Stimulated activated CD4-positive, alpha-beta T cell treated with anti-CD3 and anti-CD28 coated beads, Interleukin-4, amount 100 ng/mL, for 1 hour (primary cell): ENCODE data around the gene ZNF407.

ENCODE experiments used
- DNase-seq: peaks from one replicate; pipeline ENCODE4 v3.0.0-alpha.2; 2020

The ZNF407 gene

DNA sequence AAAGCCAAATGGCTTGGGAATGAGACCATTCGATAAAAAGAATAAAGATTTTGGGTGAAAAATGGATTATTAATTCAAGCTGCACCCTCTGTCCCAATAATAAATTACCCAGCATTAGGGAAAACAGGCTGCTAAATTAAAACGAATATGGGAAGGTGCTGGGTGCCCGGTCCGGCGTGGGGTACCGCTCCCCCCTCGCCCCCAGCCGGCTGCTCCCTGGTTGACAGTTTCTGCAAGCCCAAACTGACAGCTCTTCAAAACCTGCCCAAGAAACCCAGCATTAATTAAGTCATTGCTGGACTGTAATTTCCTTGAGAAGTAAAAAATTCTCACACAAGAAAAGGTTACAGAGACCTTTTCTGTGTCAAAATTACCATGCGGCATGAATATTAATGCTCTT lies 512.6 kb downstream of the ZNF407 start:
- no peak for DNase-seq

DNA sequence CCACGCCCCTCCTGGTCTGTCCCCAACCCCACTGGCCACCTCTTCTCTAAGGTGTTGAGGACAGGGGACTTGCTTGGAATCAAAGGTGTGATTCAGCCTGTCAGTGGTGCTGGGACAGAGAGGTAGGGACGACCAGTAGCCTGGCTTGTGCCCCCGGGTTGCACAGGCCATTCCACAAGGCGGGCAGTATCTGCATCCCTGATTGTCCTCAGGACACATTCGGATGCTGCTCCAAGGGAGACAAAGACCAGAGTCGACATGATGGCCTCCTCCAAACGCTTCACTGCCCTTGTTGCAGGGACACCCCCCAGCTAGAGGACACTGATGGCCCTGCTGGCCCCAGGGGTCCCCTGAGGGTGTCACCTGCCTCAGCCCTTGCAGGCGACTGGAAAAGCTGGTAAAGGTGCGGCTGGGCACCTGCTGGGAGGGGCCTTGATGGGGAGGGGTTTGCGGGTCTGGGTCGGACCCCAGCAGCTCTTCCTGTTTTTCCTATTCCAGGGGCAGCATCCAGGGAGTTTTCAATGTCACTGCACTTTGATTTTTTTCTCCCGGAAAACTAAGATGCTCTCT lies 513.3 kb downstream of the ZNF407 start:
- no peak for DNase-seq

DNA sequence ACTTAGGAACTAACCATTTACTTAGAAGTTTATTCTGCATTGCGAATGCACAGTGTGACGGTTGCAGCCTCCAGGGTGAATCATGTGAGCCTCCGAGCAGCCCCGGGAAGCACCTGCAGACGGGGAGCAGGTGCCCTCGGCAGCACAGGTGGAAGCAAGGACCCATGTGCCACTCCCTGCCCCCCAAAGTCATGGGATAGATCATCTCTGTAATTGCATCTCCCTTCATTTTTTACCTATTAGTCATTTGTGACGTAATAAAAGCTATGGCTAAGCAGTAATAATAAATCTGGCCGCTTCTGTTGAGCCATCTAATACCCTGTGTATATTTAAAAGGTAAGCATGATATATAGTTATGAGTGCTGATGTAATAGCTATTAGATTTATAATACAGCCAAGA lies 514.1 kb downstream of the ZNF407 start:
- no peak for DNase-seq

DNA sequence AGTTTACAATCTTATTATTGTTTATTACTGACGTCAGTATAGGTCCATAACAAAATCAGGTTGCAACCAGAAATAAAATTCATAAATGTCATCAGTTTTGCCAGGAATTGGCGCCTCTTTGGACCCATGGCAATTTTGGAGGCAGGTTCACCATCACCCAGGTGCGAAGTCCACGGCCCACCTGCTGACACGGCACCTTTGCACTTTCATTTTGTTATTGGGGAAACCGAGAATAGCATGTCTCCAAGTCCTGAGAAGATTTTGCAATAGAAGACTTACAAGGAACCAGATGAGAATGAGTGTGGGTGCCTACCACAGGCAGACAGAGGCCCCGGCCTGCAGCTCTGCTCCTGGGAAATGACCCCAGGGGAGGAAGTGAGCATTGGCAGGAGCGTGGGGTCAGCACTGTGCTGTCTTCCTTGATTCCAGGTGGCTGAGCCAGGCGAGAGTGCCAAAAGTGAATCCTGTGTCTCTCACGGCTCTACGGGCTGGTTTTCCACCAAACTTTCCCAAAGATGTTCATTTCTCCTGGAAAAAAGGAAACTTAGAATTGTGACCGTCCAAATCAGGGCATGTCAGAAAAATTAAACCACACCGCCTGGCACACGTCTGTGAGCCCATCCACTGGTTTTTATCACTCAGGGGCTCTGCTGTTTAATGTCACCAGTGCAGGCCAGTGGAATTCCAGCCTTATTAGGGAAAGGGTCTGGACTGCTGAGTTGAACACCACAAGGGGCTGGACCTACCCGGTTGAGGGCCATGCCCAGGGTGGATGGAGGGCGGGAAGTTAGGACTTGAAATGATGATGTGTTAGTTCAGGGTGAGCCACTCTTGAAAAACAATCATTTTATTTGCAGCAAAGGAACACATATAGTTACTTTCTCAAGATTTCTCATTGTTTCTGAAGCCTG lies 514.8 kb downstream of the ZNF407 start:
- DNase-seq, result no peak

DNA sequence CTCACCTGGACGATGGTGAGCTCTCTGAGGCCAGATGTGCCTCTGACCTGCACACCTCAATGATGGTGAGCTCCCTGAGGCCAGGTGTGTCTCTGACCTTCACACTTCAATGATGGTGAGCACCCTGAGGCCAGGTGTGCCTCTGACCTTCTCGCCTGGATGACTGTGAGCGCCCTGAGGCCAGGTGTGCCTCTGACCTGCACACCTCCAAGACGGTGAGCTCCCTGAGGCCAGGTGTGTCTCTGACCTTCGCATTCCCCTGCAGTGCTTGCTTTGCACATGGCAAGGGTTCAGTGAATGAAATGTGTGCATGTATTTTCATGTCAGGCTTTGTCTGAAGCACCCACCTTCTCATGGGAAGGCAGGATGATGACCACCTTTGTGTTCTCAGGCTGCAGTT lies 515.8 kb downstream of the ZNF407 start:
- DNase-seq, result no peak

DNA sequence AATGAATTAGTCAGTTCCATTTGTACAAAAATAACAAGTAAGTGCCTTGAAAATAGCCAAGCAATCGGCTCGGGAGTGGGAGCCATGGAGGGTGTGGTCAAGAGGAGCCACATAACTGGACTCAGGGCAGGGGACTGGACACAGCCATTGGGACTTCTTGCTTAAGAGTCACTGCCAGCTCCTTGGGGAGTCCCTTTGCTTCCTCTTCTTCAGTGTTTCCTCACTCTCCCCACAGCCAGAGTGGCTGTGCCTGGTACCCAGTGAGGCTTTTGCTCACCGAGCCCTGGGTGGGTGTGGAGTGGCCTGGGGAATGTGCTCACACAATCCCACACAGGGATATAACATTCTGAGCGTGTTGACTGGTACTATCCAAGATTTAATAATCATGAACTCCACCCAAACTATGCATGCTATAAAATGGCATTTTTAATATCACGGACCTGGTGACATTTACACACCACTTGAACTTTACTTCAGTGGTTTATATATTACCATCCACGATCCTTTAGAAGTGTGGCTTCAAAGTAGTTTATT lies 516.6 kb downstream of the ZNF407 start:
- DNase-seq, result no peak
